Measurements from ENCODE around the gene SOX18.

Gene SOX18

DNA sequence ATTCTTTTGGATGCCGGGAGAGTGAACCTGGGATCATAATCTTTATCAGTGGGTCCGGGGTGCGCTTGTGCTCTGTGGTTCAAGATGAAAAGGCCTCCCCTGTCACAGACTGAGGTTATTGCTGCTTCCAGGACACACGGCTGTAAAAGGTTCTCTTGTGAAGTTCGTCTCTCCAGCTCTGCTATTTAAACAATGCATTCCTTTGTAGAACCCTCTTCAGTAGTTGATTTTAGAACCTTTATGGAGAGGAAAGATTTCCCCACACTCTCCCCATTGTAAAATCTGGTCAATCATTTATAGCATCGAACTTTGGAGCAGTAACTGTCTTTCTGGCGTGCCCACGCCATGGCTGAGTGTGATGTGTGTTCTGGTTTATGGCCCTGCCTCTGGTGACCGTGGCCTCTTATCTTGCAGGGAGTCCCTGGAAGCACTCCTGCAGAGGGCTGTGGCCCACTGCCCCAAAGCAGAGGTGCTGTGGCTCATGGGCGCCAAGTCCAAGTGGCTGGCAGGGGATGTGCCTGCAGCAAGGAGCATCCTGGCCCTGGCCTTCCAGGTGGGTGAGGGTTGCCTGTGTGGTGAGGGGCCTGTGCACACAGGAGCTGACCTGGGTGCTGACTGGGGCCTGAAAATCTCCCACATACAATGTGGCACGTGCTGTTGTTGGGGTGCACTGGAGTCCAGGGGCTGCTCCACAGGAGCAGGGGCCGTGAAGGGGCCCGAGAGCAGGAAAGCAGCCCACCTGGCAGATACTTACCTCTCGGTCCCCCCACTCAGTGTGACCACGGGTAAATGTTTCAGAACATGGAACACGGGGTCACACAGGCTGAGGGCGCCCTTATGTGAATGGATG is 25.1 kb downstream of the SOX18 start:
- ATAC-seq: no peak
- TF ChIP-seq SNAI2 (CRISPR knock-in tag; IDR thresholded peaks at IDR 0.05) (no peak), ESRRG (CRISPR knock-in tag; IDR thresholded peaks at IDR 0.05) (no peak), ARNTL (CRISPR knock-in tag; IDR thresholded peaks at IDR 0.05; ENCODE audit: borderline replicate concordance, low read depth) (no peak), ZNF70 (CRISPR knock-in tag; IDR thresholded peaks at IDR 0.05) (no peak), TCF4 (CRISPR knock-in tag; IDR thresholded peaks at IDR 0.05; ENCODE audit: borderline replicate concordance) (no peak), OSR1 (CRISPR knock-in tag; IDR thresholded peaks at IDR 0.05) (no peak), ISL1 (CRISPR knock-in tag; IDR thresholded peaks at IDR 0.05) (no peak), ZNF8 (CRISPR knock-in tag; IDR thresholded peaks at IDR 0.05) (no peak), TOX (CRISPR knock-in tag; IDR thresholded peaks at IDR 0.05; ENCODE audit: borderline replicate concordance) (no peak), ZFP3 (CRISPR knock-in tag; IDR thresholded peaks at IDR 0.05) (no peak), RARB (CRISPR knock-in tag; IDR thresholded peaks at IDR 0.05) (no peak), ZNF565 (CRISPR knock-in tag; conservative IDR thresholded peaks at IDR 0.05; ENCODE audit: low read depth) (no peak), PPARA (CRISPR knock-in tag; IDR thresholded peaks at IDR 0.05; ENCODE audit: borderline replicate concordance) (no peak)
- TF ChIP-seq, protein P1, sequence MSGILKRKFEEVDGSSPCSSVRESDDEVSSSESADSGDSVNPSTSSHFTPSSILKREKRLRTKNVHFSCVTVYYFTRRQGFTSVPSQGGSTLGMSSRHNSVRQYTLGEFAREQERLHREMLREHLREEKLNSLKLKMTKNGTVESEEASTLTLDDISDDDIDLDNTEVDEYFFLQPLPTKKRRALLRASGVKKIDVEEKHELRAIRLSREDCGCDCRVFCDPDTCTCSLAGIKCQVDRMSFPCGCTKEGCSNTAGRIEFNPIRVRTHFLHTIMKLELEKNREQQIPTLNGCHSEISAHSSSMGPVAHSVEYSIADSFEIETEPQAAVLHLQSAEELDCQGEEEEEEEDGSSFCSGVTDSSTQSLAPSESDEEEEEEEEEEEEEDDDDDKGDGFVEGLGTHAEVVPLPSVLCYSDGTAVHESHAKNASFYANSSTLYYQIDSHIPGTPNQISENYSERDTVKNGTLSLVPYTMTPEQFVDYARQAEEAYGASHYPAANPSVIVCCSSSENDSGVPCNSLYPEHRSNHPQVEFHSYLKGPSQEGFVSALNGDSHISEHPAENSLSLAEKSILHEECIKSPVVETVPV (CRISPR knock-in tag; IDR thresholded peaks at IDR 0.05): no peak
- TF ChIP-seq, protein P2, sequence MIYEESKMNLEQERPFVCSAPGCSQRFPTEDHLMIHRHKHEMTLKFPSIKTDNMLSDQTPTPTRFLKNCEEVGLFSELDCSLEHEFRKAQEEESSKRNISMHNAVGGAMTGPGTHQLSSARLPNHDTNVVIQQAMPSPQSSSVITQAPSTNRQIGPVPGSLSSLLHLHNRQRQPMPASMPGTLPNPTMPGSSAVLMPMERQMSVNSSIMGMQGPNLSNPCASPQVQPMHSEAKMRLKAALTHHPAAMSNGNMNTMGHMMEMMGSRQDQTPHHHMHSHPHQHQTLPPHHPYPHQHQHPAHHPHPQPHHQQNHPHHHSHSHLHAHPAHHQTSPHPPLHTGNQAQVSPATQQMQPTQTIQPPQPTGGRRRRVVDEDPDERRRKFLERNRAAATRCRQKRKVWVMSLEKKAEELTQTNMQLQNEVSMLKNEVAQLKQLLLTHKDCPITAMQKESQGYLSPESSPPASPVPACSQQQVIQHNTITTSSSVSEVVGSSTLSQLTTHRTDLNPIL (CRISPR knock-in tag; IDR thresholded peaks at IDR 0.05; ENCODE audit: low read depth): no peak
- TF ChIP-seq, protein P3, sequence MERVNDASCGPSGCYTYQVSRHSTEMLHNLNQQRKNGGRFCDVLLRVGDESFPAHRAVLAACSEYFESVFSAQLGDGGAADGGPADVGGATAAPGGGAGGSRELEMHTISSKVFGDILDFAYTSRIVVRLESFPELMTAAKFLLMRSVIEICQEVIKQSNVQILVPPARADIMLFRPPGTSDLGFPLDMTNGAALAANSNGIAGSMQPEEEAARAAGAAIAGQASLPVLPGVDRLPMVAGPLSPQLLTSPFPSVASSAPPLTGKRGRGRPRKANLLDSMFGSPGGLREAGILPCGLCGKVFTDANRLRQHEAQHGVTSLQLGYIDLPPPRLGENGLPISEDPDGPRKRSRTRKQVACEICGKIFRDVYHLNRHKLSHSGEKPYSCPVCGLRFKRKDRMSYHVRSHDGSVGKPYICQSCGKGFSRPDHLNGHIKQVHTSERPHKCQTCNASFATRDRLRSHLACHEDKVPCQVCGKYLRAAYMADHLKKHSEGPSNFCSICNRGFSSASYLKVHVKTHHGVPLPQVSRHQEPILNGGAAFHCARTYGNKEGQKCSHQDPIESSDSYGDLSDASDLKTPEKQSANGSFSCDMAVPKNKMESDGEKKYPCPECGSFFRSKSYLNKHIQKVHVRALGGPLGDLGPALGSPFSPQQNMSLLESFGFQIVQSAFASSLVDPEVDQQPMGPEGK (CRISPR knock-in tag; IDR thresholded peaks at IDR 0.05; ENCODE audit: borderline replicate concordance): no peak
- TF ChIP-seq, protein P4, sequence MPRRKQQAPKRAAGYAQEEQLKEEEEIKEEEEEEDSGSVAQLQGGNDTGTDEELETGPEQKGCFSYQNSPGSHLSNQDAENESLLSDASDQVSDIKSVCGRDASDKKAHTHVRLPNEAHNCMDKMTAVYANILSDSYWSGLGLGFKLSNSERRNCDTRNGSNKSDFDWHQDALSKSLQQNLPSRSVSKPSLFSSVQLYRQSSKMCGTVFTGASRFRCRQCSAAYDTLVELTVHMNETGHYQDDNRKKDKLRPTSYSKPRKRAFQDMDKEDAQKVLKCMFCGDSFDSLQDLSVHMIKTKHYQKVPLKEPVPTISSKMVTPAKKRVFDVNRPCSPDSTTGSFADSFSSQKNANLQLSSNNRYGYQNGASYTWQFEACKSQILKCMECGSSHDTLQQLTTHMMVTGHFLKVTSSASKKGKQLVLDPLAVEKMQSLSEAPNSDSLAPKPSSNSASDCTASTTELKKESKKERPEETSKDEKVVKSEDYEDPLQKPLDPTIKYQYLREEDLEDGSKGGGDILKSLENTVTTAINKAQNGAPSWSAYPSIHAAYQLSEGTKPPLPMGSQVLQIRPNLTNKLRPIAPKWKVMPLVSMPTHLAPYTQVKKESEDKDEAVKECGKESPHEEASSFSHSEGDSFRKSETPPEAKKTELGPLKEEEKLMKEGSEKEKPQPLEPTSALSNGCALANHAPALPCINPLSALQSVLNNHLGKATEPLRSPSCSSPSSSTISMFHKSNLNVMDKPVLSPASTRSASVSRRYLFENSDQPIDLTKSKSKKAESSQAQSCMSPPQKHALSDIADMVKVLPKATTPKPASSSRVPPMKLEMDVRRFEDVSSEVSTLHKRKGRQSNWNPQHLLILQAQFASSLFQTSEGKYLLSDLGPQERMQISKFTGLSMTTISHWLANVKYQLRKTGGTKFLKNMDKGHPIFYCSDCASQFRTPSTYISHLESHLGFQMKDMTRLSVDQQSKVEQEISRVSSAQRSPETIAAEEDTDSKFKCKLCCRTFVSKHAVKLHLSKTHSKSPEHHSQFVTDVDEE (CRISPR knock-in tag; IDR thresholded peaks at IDR 0.05): no peak

- no peak for TF ChIP-seq TCF4 (CRISPR knock-in tag; IDR thresholded peaks at IDR 0.05; ENCODE audit: borderline replicate concordance)
- no peak for TF ChIP-seq ZFP3 (CRISPR knock-in tag; IDR thresholded peaks at IDR 0.05)
- TF ChIP-seq PPARA (CRISPR knock-in tag; IDR thresholded peaks at IDR 0.05; ENCODE audit: borderline replicate concordance): no peak
- TF ChIP-seq BACH2 (CRISPR knock-in tag; IDR thresholded peaks at IDR 0.05; ENCODE audit: borderline replicate concordance): no peak
- no peak for TF ChIP-seq ZC3H10 (CRISPR knock-in tag; IDR thresholded peaks at IDR 0.05)
- TF ChIP-seq RARB (CRISPR knock-in tag; IDR thresholded peaks at IDR 0.05): no peak
- TF ChIP-seq GLIS3 (CRISPR knock-in tag; IDR thresholded peaks at IDR 0.05): no peak
- no peak for TF ChIP-seq TOX (CRISPR knock-in tag; IDR thresholded peaks at IDR 0.05; ENCODE audit: borderline replicate concordance)
- TF ChIP-seq, protein P4 (CRISPR knock-in tag; IDR thresholded peaks at IDR 0.05): no peak
- TF ChIP-seq SNAI2 (CRISPR knock-in tag; IDR thresholded peaks at IDR 0.05): no peak
- TF ChIP-seq, protein P2 (CRISPR knock-in tag; IDR thresholded peaks at IDR 0.05; ENCODE audit: low read depth): no peak
- no peak for TF ChIP-seq ISL1 (CRISPR knock-in tag; IDR thresholded peaks at IDR 0.05)
- TF ChIP-seq ESRRG (CRISPR knock-in tag; IDR thresholded peaks at IDR 0.05): no peak
- no peak for TF ChIP-seq POU6F1 (CRISPR knock-in tag; IDR thresholded peaks at IDR 0.05; ENCODE audit: borderline replicate concordance, low read depth)
- no peak for TF ChIP-seq ZFP30 (CRISPR knock-in tag; IDR thresholded peaks at IDR 0.05)
- no peak for ATAC-seq
Observed at GRCh38 chr20:64023361-64024140, 25.9 kb downstream of the SOX18 start.
